Measurements from ENCODE around the gene FILIP1L.

DNA sequence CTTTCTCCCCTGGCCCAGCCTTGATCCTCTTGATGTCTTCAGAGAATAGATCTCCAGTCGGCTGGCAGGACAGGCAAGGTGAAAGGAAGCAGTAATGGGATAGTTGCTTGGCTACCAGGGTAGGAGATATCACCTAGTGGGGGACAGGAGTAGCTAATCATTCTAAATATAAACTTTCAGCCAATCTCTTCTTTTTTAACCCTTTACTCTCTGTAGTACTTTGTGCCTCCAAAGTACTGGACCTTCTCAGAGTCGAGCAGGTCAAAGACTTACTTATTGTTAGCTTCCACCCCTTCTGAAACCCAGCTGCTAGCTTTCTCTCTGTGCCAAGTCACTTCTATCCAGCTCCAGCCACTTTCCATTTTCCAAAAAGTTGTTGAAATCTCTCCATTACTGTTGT, 43.4 kb upstream of the FILIP1L start:
- TF ChIP-seq CTCF (IDR thresholded peaks at IDR 0.05) = no peak
- TF ChIP-seq POLR2AphosphoS5 (IDR thresholded peaks at IDR 0.05) = no peak

Measured in breast epithelium (tissue), 3 donors.